DMS53 (cell line): ENCODE results near the gene GPANK1.
"Not testable (repeated sequence)": the region's sequence is repeated elsewhere in the genome, so short reads cannot be mapped to it uniquely, and the experiment has no call there.

ENCODE experiments used
- DNase-seq: peaks from one replicate; lab custom pipeline; 2025; lab: John Stamatoyannopoulos, UW

The GPANK1 gene

DNA sequence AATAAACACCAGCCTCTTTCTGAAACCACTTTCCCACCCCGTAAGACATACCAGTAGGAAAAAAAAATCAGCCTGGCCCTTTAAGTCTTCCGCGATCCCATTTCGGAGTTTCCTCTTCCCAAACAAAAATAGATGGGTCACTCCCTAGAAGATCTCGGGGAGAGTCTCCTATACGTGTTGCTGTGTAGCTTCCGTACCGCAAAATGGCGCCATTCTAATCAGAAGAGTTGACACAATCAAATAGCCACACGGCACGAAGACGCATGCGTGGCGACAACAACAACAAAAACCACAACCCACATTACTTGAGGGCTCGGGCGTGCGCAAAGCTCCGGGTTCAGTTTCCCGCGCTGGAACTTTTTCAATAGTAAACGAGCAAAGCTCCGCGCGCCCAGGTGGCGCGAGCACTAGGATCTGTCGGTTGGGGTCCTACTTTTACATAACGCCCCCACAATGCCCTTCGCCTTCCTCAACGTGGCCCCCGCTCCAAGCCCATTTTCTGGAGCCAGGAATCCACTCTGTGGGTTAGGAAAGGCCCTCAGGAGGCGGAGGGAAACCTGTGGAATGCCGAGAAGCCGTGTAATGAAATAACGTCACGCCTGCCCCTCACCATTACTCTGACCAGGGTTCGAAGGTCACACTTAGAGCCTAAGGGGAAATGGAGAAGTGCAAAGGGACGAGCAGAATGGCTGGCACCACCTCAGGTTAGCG is at the start of gene GPANK1:
TSS of gene GPANK1 (minus strand) at position 208 of the 711 bp plus-strand sequence. CDS start 519 bp downstream, outside the sequence.
- DNase-seq: peak; percentile 96

DNA sequence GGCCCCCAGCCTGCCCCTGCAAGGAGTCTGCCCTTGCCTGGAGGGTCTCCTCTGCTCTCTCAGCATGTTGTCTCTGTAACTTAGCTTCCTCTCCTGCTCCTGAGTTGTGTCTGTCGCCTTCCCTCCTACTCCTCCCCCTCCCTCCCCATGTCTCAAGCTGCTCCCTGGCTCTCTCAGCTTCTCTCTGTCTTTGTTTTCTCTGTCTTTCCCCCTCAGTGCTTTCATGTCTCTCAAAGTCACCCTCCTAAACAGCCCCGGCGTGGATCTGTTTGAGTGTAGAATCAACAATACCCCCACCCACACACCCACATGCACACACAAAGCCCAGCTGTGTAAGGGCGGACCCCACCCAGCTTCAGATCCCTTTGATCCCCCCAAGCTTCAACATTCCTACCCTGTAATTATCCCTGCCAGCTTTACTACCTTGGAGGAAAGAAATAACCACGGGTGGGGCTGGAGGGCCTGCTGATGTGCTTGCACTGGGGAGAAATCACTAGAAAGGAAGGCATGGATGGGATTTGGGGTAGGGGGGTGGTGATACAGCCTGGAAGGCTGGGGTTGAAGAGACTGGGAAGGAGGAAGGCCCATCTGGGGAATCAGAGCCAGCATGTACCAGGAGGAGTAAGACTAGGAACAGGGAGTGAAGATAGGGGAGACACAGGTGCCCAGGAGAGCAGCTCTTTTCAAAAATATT is 49.3 kb upstream of the GPANK1 start:
- DNase-seq: no peak

DNA sequence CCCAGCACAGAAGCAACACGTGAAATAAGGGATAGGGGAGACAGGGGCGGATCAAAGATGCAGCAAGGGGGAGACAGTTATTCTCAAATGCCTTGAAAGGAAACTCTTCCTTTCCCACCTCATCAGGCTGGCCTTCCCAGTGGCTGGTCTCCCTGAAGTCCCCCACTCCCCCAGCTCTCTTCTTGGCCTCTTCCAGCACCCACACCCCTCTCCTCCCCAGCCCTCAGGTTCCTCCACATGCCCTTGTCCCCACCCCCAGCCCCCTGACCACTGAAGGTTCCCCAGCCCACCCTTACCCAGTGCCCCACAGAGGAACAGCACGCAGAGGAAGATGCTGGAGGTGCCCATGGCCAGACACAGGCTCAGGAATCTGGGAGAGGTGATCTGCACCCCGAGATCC is 48.7 kb upstream of the GPANK1 start:
- DNase-seq: no peak

DNA sequence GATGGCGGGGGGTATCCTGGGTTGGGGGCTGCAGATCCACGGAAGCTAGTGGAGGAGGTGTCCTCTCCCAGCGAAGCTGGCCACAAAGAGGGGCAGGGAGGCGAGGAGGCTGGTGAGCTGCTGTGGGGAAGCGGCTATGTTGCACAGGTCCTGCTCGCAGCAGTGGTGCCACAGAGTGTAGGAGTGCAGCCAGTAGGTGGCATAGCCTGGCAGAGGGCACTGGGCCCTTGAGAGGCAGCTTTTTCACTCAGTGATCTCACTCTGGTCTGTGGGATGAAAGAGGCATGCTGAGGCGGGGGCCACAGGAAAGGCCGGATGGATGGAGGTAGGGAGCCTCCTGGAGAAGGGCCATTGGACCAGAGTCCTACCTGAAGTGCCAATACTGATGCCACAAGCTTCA is 47.5 kb upstream of the GPANK1 start:
- DNase-seq: peak; percentile 46

DNA sequence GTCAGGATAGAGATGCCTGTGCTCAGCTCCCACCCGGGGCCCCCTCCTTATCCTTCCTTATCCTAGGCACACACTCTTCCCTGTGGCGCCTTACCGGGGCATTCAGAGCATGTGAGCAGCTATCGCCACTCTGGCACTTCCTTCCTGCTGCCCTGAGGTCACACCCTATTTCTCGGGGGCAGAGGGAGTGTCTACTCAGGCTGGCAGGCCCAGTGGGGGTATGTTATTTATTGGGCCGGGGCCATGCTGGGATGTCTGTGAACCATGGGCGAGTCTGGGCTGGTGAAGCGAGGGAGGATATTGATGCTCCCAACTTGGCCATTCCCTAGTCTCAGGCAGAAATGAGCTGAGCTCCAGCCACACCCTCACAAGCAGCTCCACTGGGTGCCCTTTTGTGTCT is 46.4 kb upstream of the GPANK1 start:
- no peak for DNase-seq

DNA sequence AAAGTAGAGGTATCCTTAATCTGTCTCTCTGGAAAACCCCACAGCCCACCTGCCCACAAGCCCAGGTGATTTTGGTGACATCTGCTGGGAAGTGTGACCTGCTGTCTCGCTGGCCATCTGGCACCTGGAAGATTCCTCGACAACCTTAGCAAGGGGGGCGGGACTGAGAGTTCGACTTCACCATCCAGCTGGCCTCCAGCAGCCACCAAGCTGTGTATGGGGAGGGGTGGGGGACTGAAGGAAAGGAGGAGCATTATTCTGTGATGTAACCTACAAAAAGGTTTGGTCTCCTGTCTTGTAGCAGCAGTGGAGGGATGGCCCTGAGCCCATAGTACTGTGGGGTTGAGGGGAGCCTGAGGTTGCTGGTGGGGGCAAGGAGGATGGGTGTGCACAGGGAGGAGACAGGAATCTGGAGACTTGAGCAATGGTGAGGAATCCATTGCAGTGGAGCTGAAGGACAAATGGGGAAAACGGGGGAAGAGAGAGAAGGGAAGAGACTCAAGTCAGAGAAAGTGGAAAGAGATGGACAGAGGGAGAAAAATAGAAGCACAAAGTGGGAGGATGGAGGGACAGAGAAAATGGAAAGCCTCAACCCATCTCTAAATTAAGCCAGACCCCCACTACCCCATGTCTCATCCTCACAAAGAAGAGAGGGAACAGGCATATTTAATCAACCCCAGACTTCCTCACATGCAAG is 45.9 kb upstream of the GPANK1 start:
- no peak for DNase-seq

DNA sequence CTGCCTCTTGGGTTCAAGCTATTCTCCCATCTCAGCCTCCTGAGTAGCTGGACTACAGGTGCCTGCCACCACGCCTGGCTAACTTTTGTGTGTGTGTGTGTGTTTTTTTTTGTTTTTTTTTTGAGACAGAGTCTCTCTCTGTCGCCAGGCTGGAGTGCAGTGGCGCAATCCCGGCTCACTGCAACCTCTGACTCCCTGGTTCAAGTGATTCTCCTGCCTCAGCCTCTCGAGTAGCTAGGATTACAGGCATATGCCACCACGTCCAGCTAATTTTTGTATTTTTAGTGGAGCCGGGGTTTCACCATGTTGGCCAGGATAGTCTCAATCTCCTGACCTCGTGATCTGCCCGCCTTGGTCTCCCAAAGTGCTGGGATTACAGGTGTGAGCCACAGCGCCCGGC is 44.4 kb upstream of the GPANK1 start:
- DNase-seq: not testable (repeated sequence)

DNA sequence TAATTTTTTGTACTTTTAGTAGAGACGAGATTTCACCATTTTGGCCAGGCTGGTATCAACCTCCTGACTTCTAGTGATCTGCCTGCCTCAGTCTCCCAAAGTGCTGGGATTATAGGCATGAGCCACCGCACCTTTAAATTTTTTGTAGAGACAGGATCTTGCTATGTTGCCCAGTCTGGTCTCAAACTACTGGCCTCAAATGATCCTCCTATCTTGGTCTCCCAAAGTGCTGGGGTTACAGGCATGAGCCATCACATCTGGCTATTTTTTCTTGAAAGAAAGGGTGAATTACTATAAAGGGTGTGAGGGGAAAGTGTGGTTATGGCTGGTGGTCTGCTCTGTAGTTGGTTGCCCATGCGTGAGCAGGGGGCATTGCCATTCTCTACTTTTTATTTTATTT is 43.4 kb upstream of the GPANK1 start:
- no peak for DNase-seq

DNA sequence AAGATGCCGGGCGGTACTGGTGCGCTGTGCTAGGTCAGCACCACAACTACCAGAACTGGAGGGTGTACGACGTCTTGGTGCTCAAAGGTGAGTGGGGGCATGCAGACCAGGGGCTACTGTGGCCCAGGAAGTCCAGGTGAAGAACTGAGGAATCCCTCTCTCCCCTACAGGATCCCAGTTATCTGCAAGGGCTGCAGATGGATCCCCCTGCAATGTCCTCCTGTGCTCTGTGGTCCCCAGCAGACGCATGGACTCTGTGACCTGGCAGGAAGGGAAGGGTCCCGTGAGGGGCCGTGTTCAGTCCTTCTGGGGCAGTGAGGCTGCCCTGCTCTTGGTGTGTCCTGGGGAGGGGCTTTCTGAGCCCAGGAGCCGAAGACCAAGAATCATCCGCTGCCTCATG is 42.9 kb upstream of the GPANK1 start:
- DNase-seq: no peak

DNA sequence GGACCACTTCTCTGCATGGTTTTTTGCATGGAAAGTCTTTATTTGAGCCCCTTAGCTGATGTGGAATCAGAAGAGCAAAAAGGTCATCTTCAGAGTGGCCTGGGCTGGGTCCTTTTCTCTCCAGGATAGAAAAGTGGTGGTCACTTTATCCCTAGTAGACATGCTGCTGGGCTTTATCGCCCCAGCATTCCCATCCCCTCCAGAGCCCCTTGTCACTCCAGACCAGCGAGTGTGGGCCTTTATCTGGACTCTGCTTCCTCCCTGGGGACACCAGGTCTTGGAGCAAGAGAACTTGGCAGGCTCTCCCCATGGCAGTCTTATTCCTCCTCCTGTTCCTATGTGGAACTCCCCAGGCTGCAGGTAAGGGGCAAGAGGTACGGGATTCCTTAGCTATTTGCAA is 41.8 kb upstream of the GPANK1 start, which contains the start of gene LY6G6F:
TSS of gene LY6G6F (plus strand) at position 268 of the 400 bp plus-strand sequence. CDS start at position 309, 41 bp downstream.
- no peak for DNase-seq

DNA sequence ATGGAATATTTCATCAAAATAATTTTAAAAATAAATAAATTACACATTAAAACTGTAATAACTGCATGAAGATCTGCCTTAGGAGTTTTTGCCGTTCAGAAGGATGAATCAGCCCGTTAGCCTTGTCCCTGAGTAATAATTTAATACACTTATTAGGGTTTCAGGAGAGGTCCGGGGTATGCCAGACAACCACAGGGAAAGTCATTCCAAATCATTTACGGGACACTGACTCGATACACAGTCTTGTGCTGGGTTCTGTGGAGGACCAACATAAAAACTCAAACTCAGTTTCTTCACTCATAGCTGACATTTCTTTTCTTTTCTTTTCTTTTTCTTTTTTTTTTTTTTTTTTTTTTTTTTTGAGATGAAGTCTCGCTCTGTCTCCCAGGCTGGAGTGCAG is 41.1 kb upstream of the GPANK1 start:
- DNase-seq: no peak

DNA sequence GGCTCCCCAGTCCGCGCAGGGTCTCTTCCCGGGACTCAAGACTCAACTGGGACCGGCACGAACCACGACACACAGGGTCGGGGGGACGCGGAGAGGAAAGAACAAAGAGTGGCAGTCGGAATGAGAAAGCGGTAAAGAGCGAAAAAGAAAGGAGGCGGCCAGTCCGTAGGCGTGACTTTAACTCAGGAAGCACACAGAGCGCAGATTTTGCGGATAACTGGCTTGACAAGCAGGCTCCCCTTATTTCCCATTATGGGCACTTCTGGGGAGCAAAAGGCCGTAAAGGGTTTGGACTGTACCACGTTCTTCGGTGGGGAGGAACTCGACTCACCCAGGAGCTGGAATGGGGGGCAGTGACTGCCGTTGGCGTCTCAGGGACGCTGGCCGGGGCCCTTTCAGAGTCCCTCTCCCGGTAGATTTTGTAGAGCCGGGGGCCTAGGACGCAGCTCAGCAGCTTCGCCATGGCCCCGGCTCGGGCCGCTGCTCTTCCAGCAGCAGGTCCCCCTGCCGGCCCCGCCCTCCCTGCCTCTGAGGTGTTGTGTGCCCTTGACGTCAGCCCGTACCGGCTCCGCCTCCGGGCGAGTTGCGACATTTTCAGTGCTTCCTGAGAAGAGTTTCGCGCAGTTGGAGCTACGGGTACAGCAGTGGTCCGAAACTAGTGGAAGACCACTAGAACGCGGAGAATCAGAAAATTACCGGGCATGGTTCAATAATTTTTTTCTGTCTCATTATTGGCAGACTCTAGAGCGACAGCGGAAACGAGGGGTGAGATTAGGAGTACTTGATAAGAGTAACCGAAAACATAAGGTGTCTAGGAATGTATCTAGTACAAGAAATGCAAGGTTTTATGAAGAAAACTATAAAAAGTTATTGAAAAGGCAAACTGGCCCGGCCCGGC is 38.3 kb upstream of the GPANK1 start, which contains the start of gene ABHD16A:
TSS of gene ABHD16A (minus strand) at position 506 of the 898 bp plus-strand sequence. CDS start at position 463, 43 bp downstream.
- peak; percentile 99 for DNase-seq

DNA sequence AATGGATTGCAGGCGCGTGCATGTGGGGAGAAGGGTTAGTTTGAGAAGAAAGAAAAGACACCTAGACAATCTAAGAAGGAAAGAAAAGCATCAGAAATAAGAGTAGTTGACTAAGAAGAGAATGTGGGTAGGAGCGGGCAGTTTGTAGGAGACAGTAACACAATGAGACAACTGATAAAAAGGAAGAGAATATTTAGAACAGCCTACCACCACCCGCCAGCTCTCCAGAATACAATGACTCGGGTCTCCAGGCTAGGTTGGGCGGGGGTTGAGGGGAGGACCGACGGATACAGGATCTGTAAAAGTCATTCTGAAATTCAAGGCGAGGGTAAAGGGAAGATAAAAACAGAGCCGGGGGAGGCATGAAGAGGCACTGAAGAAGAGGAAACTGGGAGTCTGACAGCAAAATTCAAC is 37.6 kb upstream of the GPANK1 start:
- no peak for DNase-seq

DNA sequence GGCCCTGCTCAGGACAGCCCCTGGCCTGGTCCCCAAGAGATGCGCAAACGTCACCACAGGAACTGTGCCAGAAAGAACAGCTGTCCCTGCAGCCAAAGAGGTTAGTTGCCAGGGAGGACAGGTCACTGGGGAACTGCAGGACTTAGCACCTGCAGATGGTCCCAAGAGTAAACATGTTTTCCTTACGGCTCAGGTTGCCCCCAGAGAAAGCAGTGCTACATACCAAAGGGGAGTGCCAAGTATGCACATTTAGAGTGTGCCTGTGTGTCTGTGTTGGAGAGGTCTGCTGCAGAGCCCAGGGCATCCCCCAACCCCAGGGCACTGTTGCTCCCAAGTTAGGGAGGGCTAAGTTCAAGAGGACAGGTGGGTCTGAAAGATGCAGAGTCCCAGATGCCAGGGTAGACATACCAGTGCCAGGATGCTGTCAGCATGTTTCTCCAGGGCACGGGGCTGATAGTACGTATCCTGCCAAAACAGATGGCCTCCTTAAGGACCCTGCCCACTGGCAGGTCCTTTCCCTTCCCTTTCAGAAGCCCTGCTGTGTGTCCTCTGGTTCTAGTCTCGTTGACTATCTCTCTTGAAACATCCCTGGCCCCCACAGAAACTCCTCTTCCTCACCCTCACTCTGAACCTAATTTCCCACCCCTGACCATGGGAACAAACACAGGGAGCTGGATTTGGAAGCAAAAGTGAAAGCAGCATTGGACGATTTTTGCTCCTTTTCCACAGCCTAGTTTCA is 37.0 kb upstream of the GPANK1 start:
- DNase-seq: peak; percentile 70

DNA sequence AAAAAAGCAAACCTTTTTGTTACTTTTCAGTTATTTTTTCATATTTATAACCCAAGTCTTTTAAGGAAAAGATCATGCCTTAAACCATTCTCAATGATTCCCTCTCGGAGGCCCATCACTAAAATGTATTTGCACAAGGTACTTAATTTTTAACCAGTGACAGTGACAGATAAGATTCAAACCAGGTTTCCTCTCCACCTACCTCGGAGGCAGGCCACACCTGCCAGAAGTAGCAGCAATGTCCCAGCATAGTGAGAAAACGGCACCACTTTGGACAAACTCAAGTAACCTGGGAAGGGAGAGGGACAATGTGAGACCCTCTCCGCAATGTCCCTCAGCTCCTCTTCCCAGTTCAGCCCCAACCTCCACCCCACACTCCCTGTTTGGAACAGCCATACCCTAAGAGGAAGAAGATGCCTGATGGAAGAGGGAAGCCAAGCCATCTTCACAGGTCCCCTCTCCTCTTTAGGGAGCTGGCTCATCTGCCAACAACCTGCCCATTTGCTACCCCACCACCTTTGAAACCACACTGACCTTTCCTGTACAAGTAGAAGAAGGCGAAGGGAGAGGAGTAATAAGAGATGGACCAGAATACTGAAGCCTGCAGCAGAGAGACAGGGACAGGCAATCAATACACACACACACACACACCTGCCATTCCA is 36.1 kb upstream of the GPANK1 start:
- DNase-seq: no peak

DNA sequence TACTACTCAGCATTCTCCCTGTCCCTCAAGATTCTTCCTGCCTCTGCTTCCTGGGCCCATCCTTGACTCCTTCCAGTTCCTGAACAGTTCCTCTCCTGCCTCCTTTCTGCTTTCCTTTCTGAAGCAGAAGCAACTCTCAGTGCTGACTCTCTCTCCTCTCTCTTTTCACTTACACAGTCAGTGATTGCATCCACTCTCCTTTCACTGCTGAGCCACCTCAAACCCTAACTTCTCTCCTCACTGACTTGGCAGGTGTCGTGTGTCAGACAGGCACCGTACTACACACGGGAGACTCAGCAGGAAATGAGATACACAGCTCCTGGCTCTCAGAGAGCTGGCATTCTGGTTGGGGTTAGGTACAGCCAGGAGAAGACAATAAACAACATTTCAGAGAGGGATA is 32.8 kb upstream of the GPANK1 start:
- DNase-seq: peak; percentile 17

DNA sequence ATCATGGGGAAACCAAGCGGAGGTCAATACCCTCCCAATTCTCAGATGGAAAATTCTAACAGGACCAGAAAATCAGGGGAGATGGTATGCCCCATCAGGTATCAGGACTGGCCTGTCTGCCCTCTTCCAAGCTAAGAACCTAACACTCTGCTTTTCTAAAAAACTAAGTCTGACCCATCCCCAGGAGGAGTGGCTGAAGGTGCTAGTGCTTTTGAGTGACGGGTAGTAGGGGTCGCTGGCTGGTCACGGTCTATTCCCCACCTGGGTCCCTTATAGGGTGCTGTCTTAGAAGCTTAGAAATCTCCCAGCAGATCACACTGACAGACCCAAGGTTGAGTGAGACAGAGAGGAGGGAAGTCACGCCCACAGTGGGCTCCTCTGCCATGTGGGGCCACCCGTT is 28.7 kb upstream of the GPANK1 start:
- DNase-seq: no peak

DNA sequence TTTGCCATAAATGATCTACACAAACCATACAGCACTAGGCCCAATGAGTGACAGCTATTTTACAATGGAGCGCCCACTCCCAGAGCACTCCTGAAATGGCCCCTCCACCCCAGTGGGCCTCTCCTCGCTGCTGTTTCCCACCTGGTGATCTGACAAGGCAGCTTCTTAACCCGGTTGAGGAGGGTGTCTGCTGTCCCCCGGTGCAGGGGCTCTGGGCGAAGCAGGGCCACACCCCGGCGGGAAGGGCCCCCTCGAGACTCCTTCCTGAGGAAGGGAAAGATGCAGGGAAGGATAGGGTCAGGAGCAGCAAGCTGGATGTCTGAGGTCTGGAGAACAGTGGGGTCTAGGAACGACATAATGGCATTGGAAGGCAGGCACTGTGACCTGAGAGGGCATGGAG is 28.1 kb upstream of the GPANK1 start:
- DNase-seq: no peak

DNA sequence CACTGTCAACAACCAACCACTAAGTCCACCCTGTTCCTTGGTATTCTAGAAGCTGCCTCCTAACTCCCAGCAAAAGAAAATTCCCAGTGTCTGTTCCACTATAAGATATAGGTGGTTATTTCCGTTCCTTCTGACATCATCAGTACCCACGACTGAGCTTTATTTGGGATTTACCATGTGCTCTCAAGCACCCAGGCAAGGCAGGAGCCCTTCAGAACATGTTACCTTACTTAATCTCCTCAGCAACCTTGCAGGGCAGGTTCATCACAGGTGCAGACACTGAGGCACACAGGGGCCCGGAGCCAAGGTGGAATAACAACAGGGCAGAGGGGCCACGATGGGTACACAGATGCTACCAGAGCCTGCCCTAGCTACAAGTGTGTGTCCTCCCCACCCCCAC is 27.6 kb upstream of the GPANK1 start:
- DNase-seq: no peak

DNA sequence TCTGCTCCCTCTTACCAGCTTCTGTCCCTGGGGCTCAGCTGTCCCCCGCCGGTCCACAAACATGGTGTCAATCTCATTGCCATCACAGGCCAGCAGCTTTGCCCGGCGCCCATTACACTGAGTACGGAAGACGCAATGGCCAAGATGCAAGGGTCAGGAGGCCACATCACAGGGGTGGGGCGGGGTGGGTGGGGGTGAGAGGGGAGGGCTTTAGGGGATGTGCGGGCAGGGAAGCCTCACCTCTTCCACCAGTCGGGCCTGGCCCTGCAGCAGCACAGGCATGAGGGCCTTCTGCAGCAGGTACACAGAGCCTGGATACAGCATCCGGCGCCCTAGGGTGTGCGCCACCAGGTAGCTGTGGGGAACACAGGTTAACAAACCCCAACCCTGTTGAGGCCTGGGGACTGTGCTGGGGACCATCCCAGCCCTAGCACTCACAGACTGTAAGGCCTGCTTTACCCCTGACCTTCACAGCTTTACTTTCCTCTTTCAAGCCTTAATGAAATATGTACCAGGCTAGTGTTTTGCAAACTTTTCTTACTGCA is 26.8 kb upstream of the GPANK1 start:
- no peak for DNase-seq
